ENCODE measurements around the gene PANX2.

PANX2 gene

DNA sequence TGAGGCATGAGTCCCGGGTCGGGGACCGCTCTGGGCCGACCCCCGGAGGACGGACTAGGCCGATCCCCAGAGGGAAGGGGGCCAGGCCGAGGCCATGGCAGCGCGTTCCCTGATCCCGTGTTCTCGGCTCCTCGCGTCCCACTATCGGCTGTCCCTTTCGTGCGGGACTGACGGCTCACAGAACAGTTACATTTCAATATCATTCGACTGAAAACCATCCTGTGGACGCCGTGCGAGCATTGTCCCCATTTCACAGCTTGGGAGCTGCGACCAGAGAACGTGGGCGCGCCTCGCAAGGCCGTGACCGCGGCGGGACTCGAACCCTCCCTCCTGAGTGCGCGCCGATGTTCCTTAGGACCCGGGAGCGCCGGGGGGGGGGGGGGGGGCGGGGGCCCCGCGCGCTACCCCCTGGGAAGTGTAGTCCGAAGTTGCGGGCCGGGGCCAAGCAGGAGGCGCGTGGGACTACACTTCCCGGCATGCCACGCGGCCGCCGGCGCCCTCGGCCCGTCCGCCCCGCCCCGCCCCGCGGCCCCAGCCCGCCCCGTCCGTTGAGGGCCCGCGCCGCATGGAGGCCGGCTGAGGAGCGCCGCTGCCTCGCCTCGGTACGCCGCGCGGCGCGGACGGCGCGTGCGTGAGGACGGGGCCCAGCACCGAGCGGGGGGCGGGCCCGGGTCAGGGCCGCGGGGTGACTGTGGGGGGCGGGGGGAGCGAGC lies 15.0 kb downstream of the PANX2 start, which contains the start of gene TRABD:
Gene TRABD (plus strand): TSS at position 539 of the 713 bp plus-strand sequence. CDS start 7,148 bp downstream, outside the sequence.
- peak; percentile 91 for DNase-seq

DNA sequence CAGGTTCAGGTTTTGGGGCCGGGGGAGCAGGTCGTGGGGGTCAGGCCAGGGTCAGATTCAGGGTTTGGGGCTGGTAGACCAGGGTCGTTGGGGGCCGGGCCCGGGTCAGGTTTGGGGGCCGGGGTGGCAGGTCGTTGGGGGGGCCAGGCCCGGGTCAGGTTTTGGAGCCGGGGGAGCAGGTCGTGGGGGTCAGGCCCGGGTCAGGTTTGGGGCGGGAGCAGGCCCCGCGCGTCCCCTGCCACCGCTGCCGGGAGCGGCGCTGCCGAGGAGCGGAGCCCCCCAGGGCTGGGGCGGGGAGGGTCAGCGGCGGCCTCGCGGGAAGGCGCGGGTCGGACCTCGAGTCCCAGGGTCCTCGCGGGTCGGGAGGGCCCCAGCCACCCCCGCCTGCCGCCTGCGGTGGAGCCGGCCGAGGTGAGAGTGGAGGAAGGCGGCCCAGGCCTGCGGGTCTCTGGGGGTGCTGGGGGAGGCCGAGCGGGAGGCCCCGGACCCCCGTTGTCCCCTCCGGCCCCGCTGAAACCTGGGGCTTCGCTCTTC lies 15.7 kb downstream of the PANX2 start:
- DNase-seq = no peak

DNA sequence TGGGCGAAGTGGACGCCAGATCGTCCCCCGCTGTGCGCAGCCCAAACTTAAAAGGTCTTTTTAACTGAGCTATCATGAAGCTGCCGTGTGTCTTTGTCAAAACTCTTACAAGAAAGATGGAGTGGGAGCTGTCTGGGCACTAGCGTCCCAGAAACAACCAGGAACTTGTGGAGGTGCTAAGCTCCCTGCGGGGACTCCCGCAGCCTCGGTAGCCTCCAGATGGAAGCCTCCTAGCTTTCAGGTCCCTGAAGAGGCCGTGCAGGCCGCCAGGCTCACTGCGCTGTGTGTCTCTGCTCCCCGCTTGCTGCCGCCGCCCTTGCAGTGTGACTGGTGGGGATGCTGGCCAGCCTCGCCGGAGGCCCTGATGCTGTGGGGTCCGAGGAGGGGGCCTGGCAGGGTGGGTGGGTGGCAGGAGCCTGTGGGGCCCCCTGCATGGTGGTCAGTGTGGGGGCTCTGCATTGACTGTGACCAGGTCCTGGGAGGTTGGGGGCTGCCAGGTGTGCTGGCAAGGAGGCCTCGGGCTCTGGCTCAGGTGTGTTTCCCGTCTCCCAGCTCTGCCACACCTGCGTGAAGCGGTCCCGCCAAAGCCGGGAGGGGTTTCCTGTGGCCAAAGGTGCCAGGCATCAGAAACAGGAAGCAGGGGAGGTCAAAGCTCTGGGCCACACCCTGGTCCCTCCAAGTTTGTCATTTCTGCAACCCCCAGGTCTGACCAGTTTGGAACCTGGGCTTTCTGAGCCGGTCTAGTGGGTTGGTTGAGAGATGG lies 16.4 kb downstream of the PANX2 start:
- peak; percentile 17 for DNase-seq

DNA sequence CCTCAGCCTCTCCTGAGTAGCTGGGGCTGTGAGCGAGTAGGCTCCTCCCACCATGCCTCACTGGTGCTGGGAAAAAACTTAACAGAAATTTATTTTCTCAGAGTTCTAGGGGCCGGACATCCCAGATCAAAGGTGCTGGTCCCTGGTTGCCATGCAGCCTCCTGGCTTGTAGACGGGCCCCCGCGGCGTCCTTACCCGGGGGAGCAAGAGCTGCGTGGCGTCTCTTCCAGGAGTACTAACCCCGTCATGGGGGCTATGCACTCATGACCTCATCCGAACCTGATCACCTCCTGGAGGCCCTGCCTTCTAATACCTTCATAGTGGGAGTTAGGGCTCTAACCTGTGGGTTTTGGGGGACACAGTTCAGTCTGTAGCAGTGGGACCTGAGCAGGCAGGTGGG lies 17.8 kb downstream of the PANX2 start:
- no peak for DNase-seq

DNA sequence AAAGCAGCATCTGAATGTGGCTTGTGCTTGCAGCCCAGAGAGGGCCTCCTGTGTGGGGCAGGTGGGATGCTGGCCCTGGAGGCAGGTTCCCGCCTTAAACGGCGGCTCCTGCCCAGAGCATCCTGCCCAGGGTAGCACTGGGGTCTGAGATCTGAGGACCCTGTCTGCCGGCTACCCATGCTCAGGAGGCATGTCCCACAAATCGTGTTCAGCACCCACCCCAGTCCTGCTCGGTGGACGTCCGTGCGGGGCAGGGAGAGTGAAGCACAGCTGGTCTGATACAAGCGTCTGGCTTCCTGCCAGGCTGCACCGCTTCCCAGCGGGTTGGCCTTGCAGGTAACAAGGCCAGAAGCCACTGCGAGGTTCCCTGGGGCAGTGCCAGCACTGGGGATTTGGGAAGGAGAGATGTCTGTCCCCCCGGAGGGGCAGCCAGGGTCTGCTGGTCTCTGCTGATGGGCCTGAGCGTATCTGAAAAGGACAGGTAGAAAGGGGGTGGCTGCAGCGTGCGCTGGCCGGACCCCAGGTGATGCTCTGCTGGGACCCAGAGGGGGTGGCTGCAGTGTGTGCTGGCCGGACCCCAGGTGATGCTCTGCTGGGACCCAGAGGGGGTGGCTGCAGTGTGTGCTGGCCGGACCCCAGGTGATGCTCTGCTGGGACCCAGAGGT lies 18.8 kb downstream of the PANX2 start:
- no peak for DNase-seq

DNA sequence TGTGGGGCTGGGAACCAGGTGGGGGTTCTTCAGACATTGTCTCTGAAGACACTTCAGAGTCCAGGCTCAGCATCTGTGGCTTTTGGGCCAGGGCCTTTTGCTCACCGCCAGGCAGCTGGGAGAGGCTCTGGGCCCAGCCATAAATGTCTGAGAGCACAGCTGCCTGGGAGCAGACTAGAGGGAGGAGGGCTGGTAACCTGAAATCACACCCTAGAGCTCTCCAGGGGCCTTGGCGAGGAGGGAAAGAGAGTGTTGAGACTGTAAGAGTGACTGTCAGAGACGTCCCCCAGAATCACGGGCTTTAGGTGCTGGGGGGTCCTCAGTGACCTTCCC lies 19.3 kb downstream of the PANX2 start:
- no peak for DNase-seq

DNA sequence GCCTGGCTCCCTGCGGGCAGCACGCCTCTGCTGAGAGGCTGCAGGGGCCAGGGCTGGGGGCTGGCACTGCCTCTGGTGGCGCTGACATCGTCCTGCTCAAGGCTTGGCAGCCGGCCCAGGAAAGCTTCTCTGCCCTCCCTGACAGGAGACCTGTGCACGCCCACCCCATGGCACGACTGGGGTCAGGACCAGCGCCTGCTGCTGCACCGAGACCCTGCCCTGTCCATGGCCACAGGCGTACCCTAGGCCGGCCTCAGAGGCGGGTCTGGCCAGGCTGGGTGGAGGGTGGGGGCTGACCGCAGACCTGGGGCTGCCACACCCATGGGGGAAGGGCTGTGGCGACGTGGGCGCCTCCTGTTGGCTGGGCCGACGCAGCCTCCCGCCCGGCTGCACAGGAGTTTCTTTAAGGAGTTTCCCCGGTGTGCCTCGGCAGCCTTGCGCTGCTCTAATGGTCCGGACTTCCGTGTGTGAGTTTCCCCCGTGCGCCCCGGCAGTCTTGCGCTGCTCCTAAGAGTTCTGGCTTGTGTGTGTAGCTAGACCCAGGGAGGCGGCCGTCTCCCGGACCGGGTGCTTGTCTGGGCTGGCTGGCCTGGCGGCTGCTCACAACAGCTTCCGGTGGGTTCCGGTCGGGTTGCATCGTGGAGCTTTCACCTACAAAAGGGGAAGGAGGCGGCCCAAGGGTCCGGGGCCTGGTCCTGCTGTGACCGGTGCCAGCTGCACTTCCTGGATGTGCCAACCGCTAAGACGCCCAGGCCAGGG lies 19.8 kb downstream of the PANX2 start:
- peak; percentile 30 for DNase-seq

DNA sequence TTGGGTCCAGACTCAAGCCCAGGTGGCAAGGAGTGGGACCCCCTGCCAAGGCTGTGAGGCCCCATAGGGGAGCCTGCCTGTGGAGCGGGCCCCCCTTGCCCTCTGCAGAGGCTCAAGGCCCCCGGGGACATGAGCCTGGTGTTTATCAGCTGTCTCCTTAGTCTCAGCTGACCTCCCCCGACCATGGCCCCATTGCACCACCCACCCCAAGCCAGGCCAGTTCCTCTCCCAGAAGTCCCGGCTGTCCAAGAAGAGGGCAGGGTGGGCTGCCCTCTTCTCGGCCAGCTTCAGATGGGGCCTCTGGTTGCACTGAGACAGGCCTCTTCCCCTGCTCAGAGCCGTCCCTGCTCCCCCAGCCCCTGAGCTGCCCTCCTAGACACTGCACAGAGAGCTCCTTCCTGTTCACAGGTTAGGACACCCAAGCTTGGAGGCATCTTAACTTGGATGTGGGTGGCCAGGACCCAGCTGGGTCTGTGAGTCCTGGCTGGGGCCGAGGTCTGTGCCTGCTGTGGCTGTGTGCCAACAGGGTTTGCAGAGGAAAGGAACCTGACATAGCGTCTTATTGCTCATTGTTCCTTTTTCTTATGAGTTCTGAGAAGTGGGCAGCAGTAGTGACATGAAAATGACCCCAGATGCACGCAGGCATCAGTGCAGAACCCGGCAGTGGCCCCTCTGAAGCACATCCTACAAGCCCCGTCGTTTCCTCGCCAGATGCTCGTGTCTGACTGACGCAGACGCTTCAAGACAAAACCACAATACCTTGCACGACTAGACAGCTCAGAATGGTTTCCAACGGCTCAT lies 20.6 kb downstream of the PANX2 start:
- DNase-seq = peak; percentile 44

DNA sequence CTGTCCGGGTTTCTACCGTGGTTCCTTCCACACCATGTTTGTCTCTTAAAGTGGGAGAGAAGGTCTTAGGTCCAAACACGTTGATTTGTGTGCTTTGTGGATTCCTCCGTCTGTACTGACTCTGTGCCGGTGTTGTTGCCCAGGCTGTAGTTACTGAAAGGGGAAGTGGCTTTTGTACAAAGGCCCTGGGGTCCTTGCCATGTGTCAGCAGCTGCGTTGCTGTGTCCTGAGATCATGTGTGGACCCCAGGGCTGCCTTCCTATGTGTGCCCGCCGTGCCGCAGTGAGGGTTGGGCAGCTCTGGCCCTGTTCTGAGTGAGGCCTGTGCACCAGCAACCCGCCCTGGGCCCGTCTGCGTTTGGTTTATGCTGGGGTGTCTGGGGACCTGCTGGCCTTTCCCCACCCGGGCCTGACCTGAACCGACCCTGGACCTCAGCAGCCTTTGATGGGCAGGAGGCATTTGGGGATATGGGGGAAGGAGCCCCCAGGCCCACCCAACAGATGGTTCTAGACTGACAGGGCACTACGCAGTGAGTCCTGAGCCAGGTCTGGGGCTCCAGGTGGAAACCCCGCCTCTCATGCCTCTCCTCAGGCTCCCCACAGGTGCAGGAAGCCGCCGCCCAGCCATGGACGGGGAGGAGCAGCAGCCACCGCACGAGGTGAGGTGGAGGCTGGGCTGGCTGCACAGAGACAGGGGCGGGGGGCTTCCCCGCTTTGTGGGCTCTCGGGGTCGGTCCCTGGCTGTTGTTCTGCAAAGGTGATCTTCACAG lies 22.1 kb downstream of the PANX2 start:
- DNase-seq = no peak

DNA sequence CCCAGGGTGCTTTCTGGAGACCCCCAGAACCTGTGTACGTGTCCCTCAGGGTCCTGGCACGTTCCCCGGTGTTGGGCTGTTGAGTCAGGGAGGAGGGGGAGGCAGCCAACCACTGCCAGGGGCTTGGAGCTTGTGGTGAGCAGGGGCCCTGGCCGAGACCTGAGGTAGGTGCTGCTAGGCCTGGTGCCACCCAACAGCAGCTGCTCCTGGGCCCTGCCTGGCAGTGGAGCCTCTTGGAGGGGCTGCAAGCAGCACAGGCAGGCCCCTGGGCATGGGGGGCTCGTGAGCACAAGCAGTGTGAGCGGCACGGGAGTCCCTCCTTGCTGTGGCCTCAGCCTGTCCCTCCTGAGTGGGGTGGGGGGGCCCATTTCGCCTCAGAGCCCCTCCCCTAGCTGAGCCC lies 23.1 kb downstream of the PANX2 start:
- no peak for DNase-seq

DNA sequence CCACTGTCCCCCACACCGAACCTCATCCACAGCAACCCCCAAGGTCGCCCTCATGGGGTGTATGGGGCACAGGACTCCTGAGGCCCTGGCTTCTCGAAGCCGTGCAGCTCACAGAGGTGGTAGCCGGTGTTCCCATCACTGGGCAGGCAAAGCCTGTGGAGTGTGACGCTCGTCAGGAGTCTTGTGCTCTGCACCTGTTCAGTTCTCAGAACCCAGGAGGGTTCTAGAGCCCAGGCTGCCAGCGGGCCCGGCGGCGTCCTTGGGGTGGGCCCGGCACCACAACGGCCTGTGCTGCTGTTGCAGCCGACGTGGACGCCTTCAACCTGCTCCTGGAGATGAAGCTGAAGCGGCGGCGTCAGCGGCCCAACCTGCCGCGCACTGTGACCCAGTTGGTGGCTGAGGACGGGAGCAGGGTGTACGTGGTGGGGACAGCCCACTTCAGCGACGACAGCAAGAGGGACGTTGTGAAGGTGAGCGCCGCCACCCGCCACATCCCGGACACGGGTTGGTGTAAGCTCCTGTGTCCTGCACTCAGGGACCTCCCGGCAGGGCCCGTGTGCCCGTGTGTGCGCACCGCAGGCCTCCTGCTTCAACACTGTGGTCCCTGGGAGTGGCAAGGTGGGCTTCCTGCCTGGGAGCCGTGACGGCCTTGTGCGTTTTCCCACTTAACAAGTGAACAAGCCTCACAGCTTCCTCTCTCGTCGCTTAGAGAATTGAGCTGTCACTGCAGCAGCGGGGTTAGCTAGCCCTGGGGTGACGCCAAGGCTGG lies 23.7 kb downstream of the PANX2 start:
- DNase-seq = no peak

DNA sequence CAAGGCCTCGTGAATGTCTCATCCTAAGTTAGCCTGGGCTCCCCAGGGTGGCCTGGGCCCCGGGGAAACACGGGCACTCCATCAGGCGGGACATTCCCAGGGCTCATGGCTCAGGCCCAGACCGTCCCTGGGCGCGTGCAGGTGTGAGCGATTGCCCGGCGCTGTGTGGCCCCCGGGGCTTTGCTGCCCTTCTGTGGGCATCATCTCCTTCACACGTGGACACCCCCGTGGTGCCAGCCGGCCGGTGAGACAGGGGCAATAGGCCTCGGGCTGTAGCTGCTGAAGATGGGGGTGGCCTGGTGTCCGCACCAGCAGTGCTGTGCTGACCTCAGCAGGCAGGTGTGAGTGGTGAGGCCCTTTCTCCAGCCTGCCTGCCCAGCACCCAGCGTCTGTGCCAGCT lies 25.7 kb downstream of the PANX2 start:
- no peak for DNase-seq

DNA sequence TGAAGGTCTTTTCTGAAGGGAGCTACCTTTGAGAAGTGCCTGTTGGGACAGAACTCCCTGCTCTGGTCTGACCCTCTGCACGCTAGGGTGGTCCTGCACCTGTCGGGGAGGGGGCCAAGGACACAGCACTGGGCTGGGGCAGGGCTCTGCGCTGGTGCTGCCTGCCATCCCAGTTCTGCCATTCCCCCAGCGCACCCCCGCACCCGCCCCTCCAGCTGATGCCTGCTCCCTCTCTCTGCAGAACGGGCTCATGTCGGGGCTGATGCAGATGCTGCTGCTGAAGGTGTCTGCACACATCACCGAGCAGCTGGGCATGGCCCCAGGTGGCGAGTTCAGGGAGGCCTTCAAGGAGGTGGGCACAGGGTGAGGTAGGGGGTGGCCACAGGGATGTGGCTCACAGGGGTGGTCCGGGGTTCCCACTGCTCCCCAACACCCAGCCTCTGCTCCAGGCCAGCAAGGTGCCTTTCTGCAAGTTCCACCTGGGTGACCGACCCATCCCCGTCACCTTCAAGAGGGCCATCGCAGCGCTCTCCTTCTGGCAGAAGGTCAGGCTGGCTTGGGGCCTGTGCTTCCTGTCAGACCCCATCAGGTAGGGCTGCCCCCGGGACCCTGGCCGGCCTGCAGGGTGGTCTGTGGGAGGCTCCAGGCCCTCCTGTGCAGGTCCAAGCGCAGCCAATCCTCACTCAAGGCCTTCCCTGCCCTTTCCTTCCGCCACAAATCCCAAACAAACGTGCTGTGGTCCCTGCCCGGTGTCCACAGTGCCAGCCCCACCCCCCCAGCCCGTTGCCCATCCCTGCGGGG lies 26.7 kb downstream of the PANX2 start:
- DNase-seq = no peak

DNA sequence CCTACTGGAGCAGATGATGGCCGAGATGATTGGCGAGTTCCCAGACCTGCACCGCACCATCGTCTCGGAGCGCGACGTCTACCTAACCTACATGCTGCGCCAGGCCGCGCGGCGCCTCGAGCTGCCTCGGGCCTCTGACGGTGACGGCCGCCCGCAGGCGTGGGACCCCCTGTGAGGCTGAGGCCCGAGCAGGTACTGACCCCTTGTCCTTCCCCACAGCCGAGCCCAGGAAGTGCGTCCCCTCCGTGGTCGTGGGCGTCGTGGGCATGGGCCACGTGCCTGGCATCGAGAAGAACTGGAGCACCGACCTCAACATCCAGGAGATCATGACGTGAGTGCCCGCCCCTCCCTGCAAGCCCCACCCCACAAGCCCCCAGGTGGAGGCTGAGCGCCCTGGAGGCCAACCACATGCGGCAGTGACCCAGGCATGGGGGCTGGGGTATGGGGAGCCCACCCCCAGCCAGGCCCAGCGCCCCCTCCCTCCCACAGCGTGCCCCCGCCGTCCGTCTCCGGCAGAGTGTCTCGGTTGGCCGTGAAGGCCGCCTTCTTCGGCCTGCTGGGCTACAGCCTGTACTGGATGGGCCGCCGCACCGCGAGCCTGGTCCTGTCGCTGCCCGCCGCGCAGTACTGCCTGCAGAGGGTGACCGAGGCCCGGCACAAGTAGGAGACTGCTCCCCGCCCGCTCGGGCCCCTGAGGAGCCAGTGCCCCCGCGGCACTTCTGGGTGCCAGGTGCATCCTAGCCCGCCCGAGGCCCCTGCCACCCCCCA lies 27.5 kb downstream of the PANX2 start:
- no peak for DNase-seq

DNA sequence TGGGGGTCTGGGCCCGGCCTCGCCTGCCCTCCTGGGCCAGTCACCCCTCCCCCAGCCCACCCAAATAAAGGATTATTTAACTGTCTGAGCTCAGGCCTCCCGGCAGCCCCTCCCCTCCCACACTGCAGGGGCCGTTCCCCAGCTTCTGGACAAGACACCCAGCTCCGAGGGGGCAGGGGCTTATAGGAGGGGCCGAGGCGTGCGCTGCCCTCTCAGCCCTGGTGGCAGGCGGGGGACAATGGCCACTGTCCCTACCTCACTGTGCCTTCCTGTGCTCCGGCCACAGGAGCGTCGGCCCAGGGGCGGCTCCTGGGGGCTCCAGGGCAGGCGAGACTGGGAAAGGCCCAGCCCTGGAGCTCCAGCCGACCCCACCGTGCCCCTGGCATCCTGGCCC lies 28.1 kb downstream of the PANX2 start:
- no peak for DNase-seq

DNA sequence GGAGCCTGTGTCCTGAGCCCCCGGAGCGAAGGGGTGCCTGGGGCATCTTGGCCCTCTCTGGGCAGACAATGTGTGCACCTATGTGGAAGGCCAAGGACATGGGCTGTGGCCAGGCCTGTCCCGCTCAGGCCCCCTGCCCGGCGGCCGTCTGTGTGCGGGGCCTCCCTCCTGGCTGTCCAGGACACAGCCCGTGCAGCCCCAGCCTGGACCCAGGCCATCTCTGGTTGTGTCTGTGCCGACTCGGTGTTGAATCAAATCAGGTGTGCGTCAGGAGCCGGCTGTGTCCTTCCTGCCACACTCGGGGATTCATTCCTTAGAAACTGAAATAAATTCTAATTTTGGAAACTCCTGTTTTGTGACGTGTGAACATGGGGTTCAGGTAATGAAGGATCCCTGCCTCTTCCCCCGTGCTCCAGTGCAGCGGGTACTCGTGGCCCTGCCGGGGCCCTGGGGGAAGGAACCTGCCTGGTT lies 28.8 kb downstream of the PANX2 start:
- DNase-seq = no peak

DNA sequence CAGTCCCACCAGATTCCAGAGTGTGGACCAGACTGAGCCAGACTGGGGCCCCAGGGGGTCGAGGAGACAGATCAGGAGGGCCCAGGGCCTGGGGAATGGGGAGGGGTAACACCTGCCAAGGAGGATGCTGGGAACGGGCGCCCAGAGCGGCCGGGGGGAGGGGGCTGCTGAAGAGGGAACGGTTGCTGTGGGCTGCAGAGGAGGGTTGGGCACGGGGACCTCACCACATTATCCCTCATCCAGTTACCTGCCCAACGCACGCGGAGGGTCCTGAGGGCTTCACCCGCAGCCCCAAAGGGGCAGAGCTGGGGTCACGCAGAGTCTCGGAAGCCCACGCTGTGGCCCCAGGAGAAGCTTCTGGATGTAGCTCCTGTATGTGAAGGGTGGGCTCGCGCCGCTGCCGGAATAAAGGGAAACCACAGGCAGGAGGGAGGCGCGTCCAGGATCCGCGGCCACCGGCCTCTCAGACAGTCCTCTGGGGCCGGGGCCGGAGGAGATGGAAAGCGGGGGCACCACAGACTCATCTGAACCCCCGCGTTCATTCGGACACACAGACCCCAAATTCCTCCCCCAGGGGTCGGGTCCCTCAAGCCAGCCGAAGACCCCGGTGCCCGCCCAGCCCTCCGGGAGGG lies 29.4 kb downstream of the PANX2 start:
- DNase-seq = no peak
